Mesenchymal stem cell (in vitro differentiated cells and primary cell): Measurements from ENCODE around the gene LRRC70.

Experiments used
- DNase-seq: peaks from one replicate; pipeline ENCODE4 v3.0.0-alpha.2; 2013
- H2AFZ ChIP-seq: one replicate; pipeline ENCODE4 v1.6.1; 2013; ENCODE audit warnings: low read depth, mild to moderate bottlenecking, control low read depth, inconsistent platforms, low read length, moderate library complexity
- H2AK5ac ChIP-seq: 2 replicates; pipeline ENCODE4 v1.6.1; 2013; ENCODE audit warnings: low read length, moderate library complexity, mild to moderate bottlenecking, inconsistent platforms; ENCODE audit not compliant: severe bottlenecking
- H2BK120ac ChIP-seq: one replicate; pipeline ENCODE4 v1.6.1; 2013; ENCODE audit warnings: low read depth, mild to moderate bottlenecking, inconsistent platforms, low read length, moderate library complexity
- H2BK12ac ChIP-seq, 2 experiments: one replicate each; pipeline ENCODE4 v1.6.1; 2013; ENCODE audit warnings: inconsistent platforms in 2 of 2, low read length in 2 of 2, mild to moderate bottlenecking in 2 of 2, moderate library complexity in 2 of 2, control low read depth in 1 of 2
- H2BK15ac ChIP-seq: one replicate; pipeline ENCODE4 v1.6.1; 2013; ENCODE audit warnings: mild to moderate bottlenecking, low read depth, inconsistent platforms; ENCODE audit not compliant: poor library complexity, severe bottlenecking
- H2BK5ac ChIP-seq: 2 replicates; pipeline ENCODE4 v1.6.1; 2013; ENCODE audit warnings: low read depth, mild to moderate bottlenecking, low read length, control low read depth, inconsistent platforms; ENCODE audit not compliant: poor library complexity, severe bottlenecking
- H3K14ac ChIP-seq, 2 experiments: one replicate each; pipeline ENCODE4 v1.6.1; 2013; ENCODE audit warnings: inconsistent platforms in 2 of 2, low read length in 2 of 2, control low read depth in 1 of 2, mild to moderate bottlenecking in 1 of 2, moderate library complexity in 1 of 2
- H3K18ac ChIP-seq, 2 experiments: one replicate each; pipeline ENCODE4 v1.6.1; 2013; ENCODE audit warnings: inconsistent platforms in 2 of 2, low read length in 2 of 2, control low read depth in 1 of 2, low read depth in 1 of 2, mild to moderate bottlenecking in 1 of 2
- H3K23ac ChIP-seq, 2 experiments: one replicate each; pipeline ENCODE4 v1.6.1; 2013; ENCODE audit warnings: inconsistent platforms in 2 of 2, low read length in 2 of 2, mild to moderate bottlenecking in 2 of 2, moderate library complexity in 2 of 2, control low read depth in 1 of 2
- H3K27ac ChIP-seq: 2 replicates; pipeline ENCODE4 v1.5.1; 2013; ENCODE audit warnings: mild to moderate bottlenecking, moderate library complexity, low read length, control low read depth, inconsistent platforms; ENCODE audit not compliant: poor library complexity, severe bottlenecking
- H3K27me3 ChIP-seq, 2 experiments: 2 replicates each; pipeline versions ENCODE4 v1.6.1 to v1.7.0; 2013; ENCODE audit warnings: low read length in 2 of 2, mild to moderate bottlenecking in 2 of 2, moderate library complexity in 2 of 2, control low read depth in 1 of 2, inconsistent platforms in 1 of 2; ENCODE audit not compliant: control insufficient read depth in 1 of 2, insufficient read depth in 1 of 2
- H3K36me3 ChIP-seq, 2 experiments: 2 replicates each; pipeline versions ENCODE4 v1.6.1 to v1.7.0; 2013; ENCODE audit warnings: low read length in 2 of 2, control low read depth in 1 of 2, inconsistent platforms in 1 of 2, low read depth in 1 of 2, mild to moderate bottlenecking in 1 of 2; ENCODE audit not compliant: insufficient read depth in 2 of 2, control insufficient read depth in 1 of 2
- H3K4ac ChIP-seq, 2 experiments: one replicate each; pipeline ENCODE4 v1.6.1; 2013; ENCODE audit warnings: inconsistent platforms in 2 of 2, low read length in 2 of 2, mild to moderate bottlenecking in 2 of 2, moderate library complexity in 2 of 2, control low read depth in 1 of 2, low read depth in 1 of 2
- H3K4me1 ChIP-seq: 2 replicates; pipeline ENCODE4 v1.6.1; 2013; ENCODE audit warnings: low read depth, low read length, control low read depth; ENCODE audit not compliant: control insufficient read depth, insufficient read depth
- H3K4me2 ChIP-seq: 2 replicates; pipeline ENCODE4 v1.6.1; 2013; ENCODE audit warnings: low read length, mild to moderate bottlenecking, inconsistent platforms; ENCODE audit not compliant: poor library complexity, severe bottlenecking
- H3K4me3 ChIP-seq, 2 experiments: 2 replicates each; pipeline versions ENCODE4 v1.5.1 to v1.7.0; 2013; ENCODE audit warnings: low read length in 2 of 2, mild to moderate bottlenecking in 2 of 2, control low read depth in 1 of 2, low read depth in 1 of 2; ENCODE audit not compliant: insufficient read depth in 1 of 2
- H3K79me1 ChIP-seq: replicated peaks from 2 replicates; pipeline ENCODE4 v1.6.1; 2013; ENCODE audit warnings: mild to moderate bottlenecking, control low read depth, low read length, inconsistent platforms; ENCODE audit not compliant: poor library complexity, severe bottlenecking
- H3K9ac ChIP-seq: 2 replicates; pipeline ENCODE4 v1.7.0; 2013; ENCODE audit warnings: mild to moderate bottlenecking, low read length, moderate library complexity
- H3K9me3 ChIP-seq: 2 replicates; pipeline ENCODE4 v1.7.0; 2013; ENCODE audit warnings: mild to moderate bottlenecking, low read length; ENCODE audit not compliant: control insufficient read depth
- H4K8ac ChIP-seq: one replicate; pipeline ENCODE4 v1.6.1; 2013; ENCODE audit warnings: inconsistent platforms, mild to moderate bottlenecking, low read length, moderate library complexity
- H4K91ac ChIP-seq: one replicate; pipeline ENCODE4 v1.6.1; 2013; ENCODE audit warnings: mild to moderate bottlenecking, low read length, inconsistent platforms
- WGBS: methylation state at CpG from one replicate; pipeline ENCODE4 v1.1.7; 2013; ENCODE audit warnings: mixed read lengths; 5-methylcytosine and 5-hydroxymethylcytosine counted together

The LRRC70 gene

DNA sequence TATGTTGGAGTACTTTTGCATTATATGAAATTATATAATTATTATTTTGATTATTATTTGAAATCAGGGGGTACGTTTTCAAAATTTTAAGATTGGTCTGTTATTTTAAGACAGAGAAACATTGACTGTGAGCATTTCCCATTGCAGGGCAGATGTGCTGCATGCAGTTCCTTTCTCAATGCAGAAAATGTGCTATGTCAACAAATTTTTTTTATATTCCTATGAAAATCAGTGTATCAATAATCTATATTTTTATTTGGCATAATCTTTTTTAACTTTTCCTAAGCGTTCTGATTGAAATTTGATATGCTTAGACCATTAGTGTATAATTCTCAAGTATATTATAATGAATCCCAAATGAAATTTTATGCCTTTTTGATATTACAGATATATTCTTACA, 41.8 kb upstream of the LRRC70 start:
- Histone ChIP-seq H3K27ac (no peak overlapping the region), H2BK12ac (no peak overlapping the region), H3K4me1 (no peaks in the 10 kb centered on the region), H2BK120ac (no peak overlapping the region), H3K9ac (no peak overlapping the region), H4K91ac (no peak overlapping the region), H3K4ac (no peak overlapping the region), H2BK5ac (no peak overlapping the region), H4K8ac (no peak overlapping the region), H2AFZ (no peak overlapping the region), H3K14ac (no peak overlapping the region), H3K79me1 (peaks cover 3% of the 10 kb centered on the region), H3K27me3 (no peaks in the 10 kb centered on the region), H2AK5ac (no peak overlapping the region), H2BK15ac (no peak overlapping the region), H3K4me3 (no peak overlapping the region), H3K18ac (no peak overlapping the region), H3K4me2 (no peak overlapping the region), H3K36me3 (peaks cover 0 to 25% of the 10 kb centered on the region in 2 experiments), H3K23ac (no peak overlapping the region), H3K9me3 (no peaks in the 10 kb centered on the region)
- WGBS, result 100% methylated on average over 1 of the region's 2 CpGs
- DNase-seq, result no peak

GRCh38 chr5:62538017-62538942, 40.3 kb upstream of the LRRC70 start:
- Histone ChIP-seq H2BK15ac (no peak overlapping the region), H3K79me1 (peaks cover 3% of the 10 kb centered on the region), H3K23ac (no peak overlapping the region), H4K8ac (no peak overlapping the region), H3K4me2 (no peak overlapping the region), H2BK120ac (no peak overlapping the region), H3K4me3 (no peak overlapping the region), H2BK12ac (no peak overlapping the region), H3K9ac (no peak overlapping the region), H3K27ac (no peak overlapping the region), H3K4ac (no peak overlapping the region), H4K91ac (no peak overlapping the region), H2BK5ac (no peak overlapping the region), H3K36me3 (peaks cover 0 to 24% of the 10 kb centered on the region in 2 experiments), H2AK5ac (no peak overlapping the region), H3K18ac (no peak overlapping the region), H3K4me1 (no peaks in the 10 kb centered on the region), H3K27me3 (no peaks in the 10 kb centered on the region), H3K9me3 (no peaks in the 10 kb centered on the region), H3K14ac (no peak overlapping the region), H2AFZ (no peak overlapping the region)
- DNase-seq, result peak; percentile 94
- WGBS, result 82% methylated on average over 9 of the region's 9 CpGs

GRCh38 chr5:62542720-62543119, 35.9 kb upstream of the LRRC70 start:
- H3K4me2 ChIP-seq, result no peak overlapping the region
- no peak overlapping the region for H2BK120ac ChIP-seq
- peaks cover 0 to 18% of the 10 kb centered on the region in 2 experiments for H3K36me3 ChIP-seq
- H2AFZ ChIP-seq, result no peak overlapping the region
- H4K91ac ChIP-seq, result no peak overlapping the region
- H3K4me3 ChIP-seq, result no peak overlapping the region
- no peak for DNase-seq
- H3K9ac ChIP-seq, result no peak overlapping the region
- H3K18ac ChIP-seq, result no peak overlapping the region
- H2BK15ac ChIP-seq, result no peak overlapping the region
- no peaks in the 10 kb centered on the region for H3K9me3 ChIP-seq
- no peaks in the 10 kb centered on the region for H3K27me3 ChIP-seq
- H2AK5ac ChIP-seq, result no peak overlapping the region
- H2BK5ac ChIP-seq, result no peak overlapping the region
- no CpG with 5 or more reads among the region's 1 CpG for WGBS
- no peaks in the 10 kb centered on the region for H3K79me1 ChIP-seq
- no peak overlapping the region for H3K14ac ChIP-seq
- no peaks in the 10 kb centered on the region for H3K4me1 ChIP-seq
- no peak overlapping the region for H3K23ac ChIP-seq
- no peak overlapping the region for H4K8ac ChIP-seq
- no peak overlapping the region for H2BK12ac ChIP-seq
- H3K4ac ChIP-seq, result no peak overlapping the region
- H3K27ac ChIP-seq, result no peak overlapping the region

- Histone ChIP-seq H3K36me3 (peaks cover 0 to 11% of the 10 kb centered on the region in 2 experiments), H3K4ac (no peak overlapping the region), H2BK12ac (no peak overlapping the region), H3K4me1 (no peaks in the 10 kb centered on the region), H2BK120ac (no peak overlapping the region), H2BK15ac (no peak overlapping the region), H3K23ac (no peak overlapping the region), H3K18ac (no peak overlapping the region), H3K14ac (no peak overlapping the region), H3K27ac (no peak overlapping the region), H3K9ac (no peak overlapping the region), H3K4me3 (no peak overlapping the region), H4K8ac (no peak overlapping the region), H2BK5ac (no peak overlapping the region), H4K91ac (no peak overlapping the region), H2AK5ac (no peak overlapping the region), H3K27me3 (no peaks in the 10 kb centered on the region), H3K9me3 (no peaks in the 10 kb centered on the region), H2AFZ (no peak overlapping the region), H3K4me2 (no peak overlapping the region), H3K79me1 (no peaks in the 10 kb centered on the region)
- WGBS, result 96% methylated on average over 2 of the region's 3 CpGs
- DNase-seq, result peak; percentile 6
Observed at GRCh38 chr5:62547945-62548630, 30.5 kb upstream of the LRRC70 start.
